B cell (primary cell): Measurements from ENCODE around the gene DOCK1. TPM values are rescaled to one million over a fixed set of nuclear protein-coding genes. Genes with fewer than 3 reads are reported as not detected.

Experiments used
- ATAC-seq: fragments of 200-7000 bp; cut with Tn5 transposase; one replicate; pipeline ENCODE4 v1.10.0; 2021; ENCODE audit warnings: low read depth, mild to moderate bottlenecking, moderate number of reproducible peaks, moderate library complexity
- CTCF ChIA-PET: fragments of 350-600 bp; sonication (Branson Sonifier 250); formaldehyde crosslinking; loops from one replicate; lab custom pipeline; 2021; ENCODE audit warnings: antibody characterized with exemption, inconsistent platforms; lab: Charles Lee
- POLR2A ChIA-PET: fragments of 350-600 bp; sonication (Branson Sonifier 250); formaldehyde crosslinking; loops from one replicate; lab custom pipeline; 2021; ENCODE audit warnings: antibody characterized with exemption; lab: Charles Lee
- DNase-seq: peaks from one replicate; pipeline ENCODE4 v3.0.0; 2013
- H2AFZ ChIP-seq: 2 replicates; pipeline ENCODE4 v1.6.1; 2012; ENCODE audit warnings: mild to moderate bottlenecking, low read depth, low read length; ENCODE audit not compliant: insufficient read depth, poor library complexity, severe bottlenecking
- H3K27ac ChIP-seq, 2 donors: 1 replicate in 1 of 2; 2 replicates in 1 of 2; pipeline ENCODE4 v1.5.1; 2012 to 2013; ENCODE audit warnings: low read length in 2 of 2, mild to moderate bottlenecking in 2 of 2, moderate library complexity in 1 of 2
- H3K27me3 ChIP-seq, 4 experiments: fragments of 200-600 bp in 1 of 4; sonication (generic) in 1 of 4; replicated peaks in 1 of 4; 1 replicate in 2 of 4; 2 replicates in 2 of 4; pipeline versions ENCODE4 v1.6.1 to v1.7.0; 2013 to 2016; ENCODE audit warnings: low read length in 3 of 4, mild to moderate bottlenecking in 2 of 4, mixed read lengths in 1 of 4, moderate library complexity in 1 of 4; ENCODE audit not compliant: insufficient read depth in 4 of 4, control insufficient read depth in 3 of 4; ENCODE audit errors: control extremely low read depth in 1 of 4
- H3K36me3 ChIP-seq, 2 experiments: replicated peaks in 1 of 2; 1 replicate in 1 of 2; 2 replicates in 1 of 2; pipeline versions ENCODE4 v1.6.1 to v1.7.1; 2013; ENCODE audit warnings: low read length in 1 of 2; ENCODE audit not compliant: insufficient read depth in 2 of 2, control insufficient read depth in 1 of 2; ENCODE audit errors: control extremely low read depth in 1 of 2, extremely low read depth in 1 of 2
- H3K4me1 ChIP-seq, 2 donors: fragments of 200-600 bp in 1 of 2; sonication (generic) in 1 of 2; 1 replicate in 1 of 2; 2 replicates in 1 of 2; pipeline versions ENCODE4 v1.5.1 to v1.6.1; 2013 to 2017; ENCODE audit warnings: low read length in 2 of 2; ENCODE audit not compliant: control insufficient read depth in 2 of 2, insufficient read depth in 2 of 2
- H3K4me2 ChIP-seq: replicated peaks from 2 replicates; pipeline ENCODE3; 2012; ENCODE audit warnings: mild to moderate bottlenecking, low read depth, low read length; ENCODE audit not compliant: poor library complexity, severe bottlenecking
- H3K4me3 ChIP-seq, 5 experiments: fragments of 200-600 bp in 1 of 5; sonication (generic) in 1 of 5; 1 replicate in 3 of 5; 2 replicates in 2 of 5; pipeline versions ENCODE4 v1.5.1 to v1.7.0; 2011 to 2016; ENCODE audit warnings: low read length in 4 of 5, mild to moderate bottlenecking in 4 of 5, low read depth in 2 of 5, control low read depth in 1 of 5, moderate library complexity in 1 of 5; ENCODE audit not compliant: insufficient read depth in 1 of 5; ENCODE audit errors: control extremely low read depth in 1 of 5, extremely low read depth in 1 of 5
- H3K79me2 ChIP-seq: fragments of 200-600 bp; sonication (generic); one replicate; pipeline ENCODE4 v1.6.0; 2016; ENCODE audit warnings: low read length; ENCODE audit not compliant: control insufficient read depth, insufficient read depth
- H3K9ac ChIP-seq: fragments of 200-600 bp; sonication (generic); 2 replicates; pipeline ENCODE4 v1.6.1; 2017; ENCODE audit warnings: mild to moderate bottlenecking, low read length, moderate library complexity
- H3K9me3 ChIP-seq, 3 donors: one replicate each; pipeline versions ENCODE4 v1.6.1 to v1.7.1; 2013; ENCODE audit warnings: low read length in 2 of 3; ENCODE audit not compliant: control insufficient read depth in 2 of 3, insufficient read depth in 1 of 3; ENCODE audit errors: control extremely low read depth in 1 of 3
- H4K20me1 ChIP-seq: 2 replicates; pipeline ENCODE4 v1.6.0; 2012; ENCODE audit warnings: mild to moderate bottlenecking, low read length; ENCODE audit not compliant: insufficient read depth, control insufficient read depth, poor library complexity, severe bottlenecking
- H3K27ac Mint-ChIP-seq: one replicate; pipeline ENCODE4 v1.8.0; 2021; ENCODE audit warnings: mixed read lengths
- H3K27me3 Mint-ChIP-seq: one replicate; pipeline ENCODE4 v1.8.0; 2021; ENCODE audit warnings: mixed read lengths
- H3K4me1 Mint-ChIP-seq: one replicate; pipeline ENCODE4 v1.8.0; 2021; ENCODE audit warnings: mixed read lengths
- H3K4me3 Mint-ChIP-seq: one replicate; pipeline ENCODE4 v1.8.0; 2021; ENCODE audit warnings: mixed read lengths
- H3K9me3 Mint-ChIP-seq: one replicate; pipeline ENCODE4 v1.8.0; 2022; ENCODE audit warnings: mixed read lengths; ENCODE audit not compliant: insufficient read depth
- CTCF ChIP-seq: fragments of 200-600 bp; IDR thresholded peaks from one replicate; pipeline ENCODE4 v1.8.0; 2022; ENCODE audit warnings: antibody characterized with exemption, mild to moderate bottlenecking
- EZH2 ChIP-seq: IDR thresholded peaks from 2 replicates; pipeline ENCODE4 v1.6.1; 2012; ENCODE audit warnings: borderline replicate concordance, low read depth, mild to moderate bottlenecking, moderate library complexity, low read length; ENCODE audit not compliant: insufficient read depth, poor library complexity, severe bottlenecking
- WGBS: methylation state at CpG from one replicate; pipeline ENCODE4 v1.1.5; 2013; ENCODE audit warnings: missing lambda C conversion rate; ENCODE audit not compliant: insufficient coverage; 5-methylcytosine and 5-hydroxymethylcytosine counted together
- intact Hi-C: fragments of 100-400 bp; cut with micrococcal nuclease; formaldehyde crosslinking; loops from one replicate; pipeline ENCODE4 v1.10.0; 2022
- polyA plus RNA-seq: library from polyadenylated mRNA; depleted of rRNA; stranded (reverse); fragments of >200 nt; gene quantifications from 2 replicates; pipeline ENCODE4 v1.2.3, GENCODE V29; 2012
- total RNA-seq, 2 donors: library from RNA; stranded (reverse); fragments of 120-200 nt in 1 of 2; gene quantifications; 1 replicate in 1 of 2; 2 replicates in 1 of 2; pipeline versions ENCODE4 v1.2.3 to v1.2.4, GENCODE V29; 2013 to 2022

Gene DOCK1
- total and polyA plus RNA-seq, 2 donors (not counting 1 experiment from before 2014, with no cell fraction given), result not detected

- H4K20me1 ChIP-seq, result no peaks in the 10 kb centered on the region
- H3K79me2 ChIP-seq, result no peaks in the 10 kb centered on the region
- 89% methylated on average over 3 of the region's 3 CpGs for WGBS
- H3K4me2 ChIP-seq, result no peak overlapping the region
- H3K4me1 ChIP-seq, result no peaks in the 10 kb centered on the region
- H3K9ac ChIP-seq, result no peak overlapping the region
- Mint-ChIP-seq H3K9me3 (no peaks in the 10 kb centered on the region), H3K27me3 (no peaks in the 10 kb centered on the region), H3K27ac (no peak overlapping the region), H3K4me1 (no peaks in the 10 kb centered on the region), H3K4me3 (no peak overlapping the region)
- DNase-seq, result no peak
- no peak overlapping the region for H3K4me3 ChIP-seq
- no peak overlapping the region for H3K27ac ChIP-seq
- intact Hi-C loops, result no loop called here
- ChIA-PET CTCF (no interaction called here), POLR2A (no interaction called here)
- no peaks in the 10 kb centered on the region for H3K9me3 ChIP-seq
- TF ChIP-seq EZH2 (no peak), CTCF (no peak)
- H3K36me3 ChIP-seq, result no peaks in the 10 kb centered on the region
- no peak for ATAC-seq
- H2AFZ ChIP-seq, result no peak overlapping the region
- no peaks in the 10 kb centered on the region for H3K27me3 ChIP-seq
Measured at GRCh38 chr10:127375461-127375860, 470.2 kb downstream of the DOCK1 start.

GRCh38 chr10:127376071-127376470, 470.8 kb downstream of the DOCK1 start:
- intact Hi-C loops, result no loop called here
- Histone ChIP-seq H3K4me2 (no peak overlapping the region), H4K20me1 (no peaks in the 10 kb centered on the region), H3K27me3 (no peaks in the 10 kb centered on the region), H3K79me2 (no peaks in the 10 kb centered on the region), H3K36me3 (no peaks in the 10 kb centered on the region), H3K9me3 (no peaks in the 10 kb centered on the region), H2AFZ (no peak overlapping the region), H3K9ac (no peak overlapping the region), H3K4me3 (no peak overlapping the region), H3K4me1 (no peaks in the 10 kb centered on the region), H3K27ac (no peak overlapping the region)
- Mint-ChIP-seq H3K4me3 (no peak overlapping the region), H3K9me3 (no peaks in the 10 kb centered on the region), H3K27ac (no peak overlapping the region), H3K4me1 (no peaks in the 10 kb centered on the region), H3K27me3 (no peaks in the 10 kb centered on the region)
- no CpG with 5 or more reads among the region's 2 CpGs for WGBS
- POLR2A ChIA-PET, result no interaction called here
- ATAC-seq (no peak), DNase-seq (no peak)
- CTCF ChIA-PET, result no interaction called here
- no peak for TF ChIP-seq EZH2
- no peak for TF ChIP-seq CTCF
